ENCODE results near the gene NEDD4.
A peak's percentile ranks its signal among the peaks of the same experiment; 100 is the strongest.
"Not testable (repeated sequence)": the region's sequence is repeated elsewhere in the genome, so short reads cannot be mapped to it uniquely, and the experiment has no call there.

Gene NEDD4

GRCh38 chr15:55823699-55824340 is 169.6 kb downstream of the NEDD4 start:
- DNase-seq = no peak

- peak; percentile 7 for DNase-seq
These were observed 170.2 kb downstream of the NEDD4 start for GRCh38 chr15:55823191-55823670.

GRCh38 chr15:55821740-55822139 is 171.7 kb downstream of the NEDD4 start:
- not testable (repeated sequence) for DNase-seq

- no peak for DNase-seq
These were observed 173.4 kb downstream of the NEDD4 start for GRCh38 chr15:55820043-55820442.

- DNase-seq = no peak
These were observed 173.9 kb downstream of the NEDD4 start for GRCh38 chr15:55819397-55820034.

GRCh38 chr15:55816017-55816416 is 177.4 kb downstream of the NEDD4 start:
- DNase-seq = no peak

GRCh38 chr15:55802600-55803376 is 190.6 kb downstream of the NEDD4 start:
- no peak for DNase-seq

- DNase-seq = no peak
These were observed 193.2 kb downstream of the NEDD4 start for GRCh38 chr15:55800216-55800615.

GRCh38 chr15:55799291-55800212 is 193.9 kb downstream of the NEDD4 start:
- peak; percentile 41 for DNase-seq

GRCh38 chr15:55796321-55796965 is 197.0 kb downstream of the NEDD4 start:
- no peak for DNase-seq

GRCh38 chr15:55795031-55795430 is 198.4 kb downstream of the NEDD4 start:
- DNase-seq = no peak

GRCh38 chr15:55791551-55792400 is 201.6 kb downstream of the NEDD4 start:
- DNase-seq = no peak

- DNase-seq = no peak
These were observed 204.2 kb downstream of the NEDD4 start for GRCh38 chr15:55789066-55789660.

- no peak for DNase-seq
These were observed 207.1 kb downstream of the NEDD4 start for GRCh38 chr15:55786341-55786740.

- DNase-seq = not testable (repeated sequence)
These were observed 207.8 kb downstream of the NEDD4 start for GRCh38 chr15:55785593-55785992.

- DNase-seq = no peak
These were observed 209.1 kb downstream of the NEDD4 start for GRCh38 chr15:55784286-55784685.

- no peak for DNase-seq
These were observed 210.5 kb downstream of the NEDD4 start for GRCh38 chr15:55782901-55783300.

- no peak for DNase-seq
These were observed 213.1 kb downstream of the NEDD4 start for GRCh38 chr15:55780292-55780691.

GRCh38 chr15:55778932-55779331 is 214.5 kb downstream of the NEDD4 start:
- no peak for DNase-seq

Data from T1000 (cell line).